ENCODE measurements around the gene MNT. TPM values are rescaled to one million over a fixed set of nuclear protein-coding genes. Genes with fewer than 3 reads are reported as not detected.

Gene MNT
- total RNA-seq, 1 donor from 2014 or later = 28.5 TPM

GRCh38 chr17:2379489-2380225 is 21.2 kb downstream of the MNT start:
- Histone ChIP-seq H3K9me3 (no peaks in the 10 kb centered on the region), H3K27me3 (no peaks in the 10 kb centered on the region), H3K36me3 (peaks cover 0 to 34% of the 10 kb centered on the region in 2 donors), H3K4me1 (peaks cover 16% of the 10 kb centered on the region), H3K4me3 (no peak overlapping the region), H3K27ac (no peak overlapping the region)
- intact Hi-C loops (cut with DNase I) = no loop called here
- DNase-seq (ENCODE audit: extremely low spot score in 2 of 2) = no peak
- TF ChIP-seq CTCF (IDR thresholded peaks at IDR 0.05) = no peak
- TF ChIP-seq POLR2AphosphoS5 (IDR thresholded peaks at IDR 0.05; ENCODE audit: insufficient read depth in 1 of 2, low read depth in 1 of 2) = no peak
- TF ChIP-seq POLR2A (IDR thresholded peaks at IDR 0.05) = no peak

- Histone ChIP-seq H3K27me3 (no peaks in the 10 kb centered on the region), H3K9me3 (no peaks in the 10 kb centered on the region), H3K4me3 (no peak overlapping the region), H3K27ac (no peak overlapping the region), H3K4me1 (peaks cover 16% of the 10 kb centered on the region), H3K36me3 (peaks cover 0 to 38% of the 10 kb centered on the region in 2 donors)
- intact Hi-C loops (cut with DNase I) = no loop called here
- TF ChIP-seq POLR2A (IDR thresholded peaks at IDR 0.05) (no peak), POLR2AphosphoS5 (IDR thresholded peaks at IDR 0.05; ENCODE audit: insufficient read depth in 1 of 2, low read depth in 1 of 2) (no peak), CTCF (IDR thresholded peaks at IDR 0.05) (no peak)
- no peak for DNase-seq (ENCODE audit: extremely low spot score in 2 of 2)
Measured at GRCh38 chr17:2378905-2379304, 22.0 kb downstream of the MNT start.

- Histone ChIP-seq H3K36me3 (peaks cover 0 to 38% of the 10 kb centered on the region in 2 donors), H3K27ac (no peak overlapping the region), H3K9me3 (no peaks in the 10 kb centered on the region), H3K4me3 (no peak overlapping the region), H3K27me3 (no peaks in the 10 kb centered on the region), H3K4me1 (peaks cover 4% of the 10 kb centered on the region)
- intact Hi-C loops (cut with DNase I) = no loop called here
- TF ChIP-seq CTCF (IDR thresholded peaks at IDR 0.05) (no peak), POLR2A (IDR thresholded peaks at IDR 0.05) (no peak), POLR2AphosphoS5 (IDR thresholded peaks at IDR 0.05; ENCODE audit: insufficient read depth in 1 of 2, low read depth in 1 of 2) (no peak)
- no peak for DNase-seq (ENCODE audit: extremely low spot score in 2 of 2)
Measured at GRCh38 chr17:2377659-2378058, 23.2 kb downstream of the MNT start.

GRCh38 chr17:2376107-2376506 is 24.8 kb downstream of the MNT start:
- Histone ChIP-seq H3K27ac (no peak overlapping the region), H3K27me3 (no peaks in the 10 kb centered on the region), H3K36me3 (peaks cover 0 to 38% of the 10 kb centered on the region in 2 donors), H3K4me3 (no peak overlapping the region), H3K9me3 (no peaks in the 10 kb centered on the region), H3K4me1 (no peaks in the 10 kb centered on the region)
- DNase-seq (ENCODE audit: extremely low spot score in 2 of 2) = no peak
- intact Hi-C loops (cut with DNase I) = no loop called here
- no peak for TF ChIP-seq CTCF (IDR thresholded peaks at IDR 0.05)
- no peak for TF ChIP-seq POLR2AphosphoS5 (IDR thresholded peaks at IDR 0.05; ENCODE audit: insufficient read depth in 1 of 2, low read depth in 1 of 2)
- no peak for TF ChIP-seq POLR2A (IDR thresholded peaks at IDR 0.05)

- H3K4me1 ChIP-seq = no peaks in the 10 kb centered on the region
- no peak overlapping the region for H3K4me3 ChIP-seq
- no peak for DNase-seq (ENCODE audit: extremely low spot score in 2 of 2)
- intact Hi-C loops (cut with DNase I) = no loop called here
- no peak overlapping the region for H3K27ac ChIP-seq
- H3K9me3 ChIP-seq = no peaks in the 10 kb centered on the region
- no peaks in the 10 kb centered on the region for H3K27me3 ChIP-seq
- TF ChIP-seq CTCF (IDR thresholded peaks at IDR 0.05) (no peak), POLR2AphosphoS5 (IDR thresholded peaks at IDR 0.05; ENCODE audit: insufficient read depth in 1 of 2, low read depth in 1 of 2) (no peak)
- peaks cover 0 to 38% of the 10 kb centered on the region in 2 donors for H3K36me3 ChIP-seq
Measured at GRCh38 chr17:2375406-2375805, 25.5 kb downstream of the MNT start.

All from vagina (tissue), 2 donors.